ENCODE measurements around the gene DHRS7B.

DNA sequence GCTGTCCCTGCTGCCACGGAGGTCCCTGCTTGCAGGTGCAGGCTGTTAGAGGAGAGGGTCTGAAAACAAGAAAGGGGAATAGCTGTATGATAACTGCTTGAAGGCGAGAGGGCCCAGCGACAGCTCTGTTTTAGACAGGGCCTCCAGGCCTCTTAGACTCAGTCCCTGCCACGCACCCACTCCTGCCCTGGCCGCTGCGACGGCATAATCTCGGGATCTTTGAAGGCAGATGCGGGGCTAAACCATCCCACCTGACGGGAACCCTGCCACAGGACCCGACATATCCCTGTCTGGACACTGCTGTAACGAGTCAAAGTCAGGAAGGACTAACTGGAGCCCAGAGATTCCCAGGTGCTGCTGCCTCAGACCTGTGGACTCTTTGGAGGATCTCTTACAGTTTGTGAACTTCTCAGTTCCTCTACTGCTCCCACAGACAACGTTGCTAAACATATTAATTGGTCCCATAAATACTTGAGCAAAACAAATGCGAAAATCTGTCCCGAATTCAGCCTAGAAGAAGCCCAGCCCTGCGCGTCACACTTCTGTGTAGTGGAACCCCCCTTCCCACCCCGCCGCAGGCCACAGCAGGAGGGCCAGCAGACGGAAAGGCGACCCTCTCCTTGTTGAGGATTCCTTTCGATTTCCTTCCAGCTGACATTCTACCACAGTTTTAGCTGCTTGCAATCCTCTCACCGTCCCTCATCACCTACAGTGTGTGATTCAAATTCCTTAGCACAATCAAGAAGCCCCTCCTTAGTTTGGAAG is 88.2 kb downstream of the DHRS7B start:
- TF ChIP-seq, protein P1, sequence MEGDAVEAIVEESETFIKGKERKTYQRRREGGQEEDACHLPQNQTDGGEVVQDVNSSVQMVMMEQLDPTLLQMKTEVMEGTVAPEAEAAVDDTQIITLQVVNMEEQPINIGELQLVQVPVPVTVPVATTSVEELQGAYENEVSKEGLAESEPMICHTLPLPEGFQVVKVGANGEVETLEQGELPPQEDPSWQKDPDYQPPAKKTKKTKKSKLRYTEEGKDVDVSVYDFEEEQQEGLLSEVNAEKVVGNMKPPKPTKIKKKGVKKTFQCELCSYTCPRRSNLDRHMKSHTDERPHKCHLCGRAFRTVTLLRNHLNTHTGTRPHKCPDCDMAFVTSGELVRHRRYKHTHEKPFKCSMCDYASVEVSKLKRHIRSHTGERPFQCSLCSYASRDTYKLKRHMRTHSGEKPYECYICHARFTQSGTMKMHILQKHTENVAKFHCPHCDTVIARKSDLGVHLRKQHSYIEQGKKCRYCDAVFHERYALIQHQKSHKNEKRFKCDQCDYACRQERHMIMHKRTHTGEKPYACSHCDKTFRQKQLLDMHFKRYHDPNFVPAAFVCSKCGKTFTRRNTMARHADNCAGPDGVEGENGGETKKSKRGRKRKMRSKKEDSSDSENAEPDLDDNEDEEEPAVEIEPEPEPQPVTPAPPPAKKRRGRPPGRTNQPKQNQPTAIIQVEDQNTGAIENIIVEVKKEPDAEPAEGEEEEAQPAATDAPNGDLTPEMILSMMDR (IDR thresholded peaks at IDR 0.05): no peak
- TF ChIP-seq POLR2AphosphoS5 (IDR thresholded peaks at IDR 0.05; ENCODE audit: insufficient read depth in 1 of 2, low read depth in 1 of 2): no peak
- no peak for TF ChIP-seq POLR2A (IDR thresholded peaks at IDR 0.05)
